Omental fat pad (tissue), 4 donors: ENCODE results near the gene TMEM123. TPM values are rescaled to one million over a fixed set of nuclear protein-coding genes. Genes with fewer than 3 reads are reported as not detected.

Experiments
- ATAC-seq: fragments of 150-250 bp; one replicate; pipeline ENCODE4 v1.9.1; 2016; ENCODE audit warnings: mild to moderate bottlenecking, moderate library complexity; ENCODE audit not compliant: low FRiP score
- DNase-seq: peaks from one replicate; pipeline ENCODE4 v3.0.0-alpha.2; 2019; ENCODE audit warnings: low spot score
- CTCF ChIP-seq, 3 donors: fragments of 450-650 bp; IDR thresholded peaks; one replicate each; pipeline ENCODE4 v1.5.1; 2016 to 2017; ENCODE audit warnings: antibody characterized with exemption in 3 of 3, mild to moderate bottlenecking in 3 of 3, moderate library complexity in 2 of 3
- total RNA-seq, 4 donors: library from RNA; depleted of rRNA; stranded (reverse); fragments of >200 nt; gene quantifications; one replicate each; pipeline ENCODE4 v1.1.0, GENCODE V29; 2016

The TMEM123 gene
- total RNA-seq, 4 donors from 2014 or later = 81.8 to 109 (median 98.8) TPM

- no peak for TF ChIP-seq CTCF (IDR thresholded peaks at IDR 0.05)
- DNase-seq (no peak), ATAC-seq (no peak)
Measured at GRCh38 chr11:102361086-102362031, 91.2 kb downstream of the TMEM123 start.

- no peak for TF ChIP-seq CTCF (IDR thresholded peaks at IDR 0.05)
- ATAC-seq (no peak), DNase-seq (no peak)
Measured at GRCh38 chr11:102360681-102361080, 91.9 kb downstream of the TMEM123 start.

- ATAC-seq (no peak), DNase-seq (no peak)
- TF ChIP-seq CTCF (IDR thresholded peaks at IDR 0.05) = no peak
Measured at GRCh38 chr11:102359372-102359771, 93.2 kb downstream of the TMEM123 start.

GRCh38 chr11:102357116-102357515, 95.4 kb downstream of the TMEM123 start:
- TF ChIP-seq CTCF (IDR thresholded peaks at IDR 0.05) = no peak
- DNase-seq = no peak
- no peak for ATAC-seq

- ATAC-seq (no peak), DNase-seq (no peak)
- TF ChIP-seq CTCF (IDR thresholded peaks at IDR 0.05) = no peak
Measured at GRCh38 chr11:102347462-102348370, 104.8 kb downstream of the TMEM123 start.

GRCh38 chr11:102346748-102347461, 105.7 kb downstream of the TMEM123 start, which contains the start of gene BIRC2:
Gene BIRC2 (plus strand): TSS chr11:102347214. CDS start chr11:102349855, 2,641 bp downstream.
- TF ChIP-seq CTCF (IDR thresholded peaks at IDR 0.05) = no peak
- DNase-seq = peak; percentile 94
- peak; percentile 97 for ATAC-seq
